GM19238 (cell line): ENCODE data around the gene PCNX4.
A peak's percentile ranks its signal among the peaks of the same experiment; 100 is the strongest.

Experiments
- DNase-seq: peaks from one replicate; pipeline ENCODE4 v3.0.0; 2011; ENCODE audit warnings: low spot score; ENCODE audit not compliant: insufficient read length

PCNX4 gene

GRCh38 chr14:60101786-60102185 lies 10.1 kb downstream of the PCNX4 start:
- DNase-seq: no peak

GRCh38 chr14:60102389-60102788 lies 10.7 kb downstream of the PCNX4 start:
- no peak for DNase-seq

GRCh38 chr14:60106339-60106738 lies 14.6 kb downstream of the PCNX4 start:
- no peak for DNase-seq

- DNase-seq: no peak
These were observed 15.8 kb downstream of the PCNX4 start for GRCh38 chr14:60107477-60107876.

- no peak for DNase-seq
These were observed 20.0 kb downstream of the PCNX4 start for GRCh38 chr14:60111732-60112131.

- no peak for DNase-seq
These were observed 23.2 kb downstream of the PCNX4 start for GRCh38 chr14:60114881-60115280.

- DNase-seq: no peak
These were observed 24.5 kb downstream of the PCNX4 start for GRCh38 chr14:60116181-60116580.

GRCh38 chr14:60125918-60126317 lies 34.2 kb downstream of the PCNX4 start:
- no peak for DNase-seq

GRCh38 chr14:60133487-60133886 lies 41.8 kb downstream of the PCNX4 start:
- DNase-seq: no peak

- no peak for DNase-seq
These were observed 43.0 kb downstream of the PCNX4 start for GRCh38 chr14:60134702-60135101.

GRCh38 chr14:60151715-60152114 lies 60.0 kb downstream of the PCNX4 start:
- peak; percentile 13 for DNase-seq

- DNase-seq: no peak
These were observed 62.3 kb downstream of the PCNX4 start for GRCh38 chr14:60153991-60154390.

- no peak for DNase-seq
These were observed 62.9 kb downstream of the PCNX4 start for GRCh38 chr14:60154671-60155070.

- DNase-seq: no peak
These were observed 68.7 kb downstream of the PCNX4 start for GRCh38 chr14:60160422-60160821.

GRCh38 chr14:60161196-60162107 lies 69.7 kb downstream of the PCNX4 start:
- DNase-seq: no peak

GRCh38 chr14:60163693-60164092 lies 72.0 kb downstream of the PCNX4 start:
- no peak for DNase-seq

- no peak for DNase-seq
These were observed 72.6 kb downstream of the PCNX4 start for GRCh38 chr14:60164404-60164711.

GRCh38 chr14:60164712-60165546 lies 73.2 kb downstream of the PCNX4 start, which contains the start of gene DHRS7:
Gene DHRS7, minus strand, starts transcription at chr14:60165398. Its CDS starts 89 bp downstream, at chr14:60165309.
- DNase-seq: peak; percentile 71

- no peak for DNase-seq
These were observed 73.8 kb downstream of the PCNX4 start for GRCh38 chr14:60165547-60165876.

GRCh38 chr14:60166142-60166541 lies 74.4 kb downstream of the PCNX4 start:
- DNase-seq: no peak

- DNase-seq: no peak
These were observed 78.0 kb downstream of the PCNX4 start for GRCh38 chr14:60169722-60170121.

GRCh38 chr14:60170948-60171347 lies 79.2 kb downstream of the PCNX4 start:
- DNase-seq: no peak

GRCh38 chr14:60171690-60172089 lies 80.0 kb downstream of the PCNX4 start:
- no peak for DNase-seq
